ENCODE data around the gene SNRPA1. TPM values are rescaled to one million over a fixed set of nuclear protein-coding genes. Genes with fewer than 3 reads are reported as not detected.

The SNRPA1 gene
- total and polyA plus RNA-seq, 4 donors = 37.6 to 54.1 (median 47.8) TPM

GRCh38 chr15:101232677-101233076 lies 62.4 kb downstream of the SNRPA1 start:
- H3K27me3 ChIP-seq (ENCODE audit: control insufficient read depth in 1 of 2, insufficient read depth in 2 of 2, low read length in 1 of 2) = no peaks in the 10 kb centered on the region
- H3K4me1 ChIP-seq (ENCODE audit: control insufficient read depth in 1 of 2, insufficient read depth in 2 of 2, low read length in 2 of 2) = peaks cover 0 to 4% of the 10 kb centered on the region in 2 donors
- no peak overlapping the region for H3K27ac ChIP-seq (ENCODE audit: low read depth in 1 of 2, low read length in 2 of 2)
- H3K9me3 ChIP-seq (ENCODE audit: control insufficient read depth, low read length) = no peaks in the 10 kb centered on the region
- ATAC-seq (ENCODE audit: low FRiP score) (no peak), DNase-seq (no peak)
- no peak overlapping the region for H3K4me3 ChIP-seq (ENCODE audit: low read length in 2 of 2)
- 15 to 19% methylated on average over 5 of the region's 5 CpGs for WGBS, 2 donors
- no peaks in the 10 kb centered on the region for H3K36me3 ChIP-seq (ENCODE audit: control insufficient read depth in 1 of 2, insufficient read depth in 2 of 2, low read length in 1 of 2)
- intact Hi-C loops (cut with DNase I) = no loop called here

Other genes starting within 250 kb of the SNRPA1 start
- 10 to 100 TPM; 65.4 to 78.4 TPM for gene CHSY1, start 43.2 kb downstream of the SNRPA1 start, total RNA-seq
- gene CHSY1, start 43.2 kb downstream of the SNRPA1 start, polyA plus RNA-seq = 10 to 100 TPM; 10.8 to 34.2 TPM
- 10 to 100 TPM; 69.0 to 74.3 TPM for gene SELENOS, start 17.8 kb downstream of the SNRPA1 start, total RNA-seq
- 100 to 1,000 TPM; 115 to 123 TPM for gene SELENOS, start 17.8 kb downstream of the SNRPA1 start, polyA plus RNA-seq
- 10 to 100 TPM in 1 of 2 donors, 1 to 10 TPM in 1; 5.0 to 11.2 TPM for gene PCSK6, start 194.5 kb upstream of the SNRPA1 start, total RNA-seq
- 1 to 10 TPM in 1 of 2 donors, not detected in 1; 1.6 TPM for gene PCSK6, start 194.5 kb upstream of the SNRPA1 start, polyA plus RNA-seq

Data from aorta (tissue), 5 donors.